HG02642 (cell line): ENCODE results near the gene IQGAP2.

Experiments
- ATAC-seq: cut with Tn5 transposase; IDR thresholded peaks from one replicate; pipeline ENCODE4 v1.9.1; 2021; ENCODE audit warnings: mild to moderate bottlenecking; ENCODE audit not compliant: unreplicated experiment, poor library complexity

Gene IQGAP2

DNA sequence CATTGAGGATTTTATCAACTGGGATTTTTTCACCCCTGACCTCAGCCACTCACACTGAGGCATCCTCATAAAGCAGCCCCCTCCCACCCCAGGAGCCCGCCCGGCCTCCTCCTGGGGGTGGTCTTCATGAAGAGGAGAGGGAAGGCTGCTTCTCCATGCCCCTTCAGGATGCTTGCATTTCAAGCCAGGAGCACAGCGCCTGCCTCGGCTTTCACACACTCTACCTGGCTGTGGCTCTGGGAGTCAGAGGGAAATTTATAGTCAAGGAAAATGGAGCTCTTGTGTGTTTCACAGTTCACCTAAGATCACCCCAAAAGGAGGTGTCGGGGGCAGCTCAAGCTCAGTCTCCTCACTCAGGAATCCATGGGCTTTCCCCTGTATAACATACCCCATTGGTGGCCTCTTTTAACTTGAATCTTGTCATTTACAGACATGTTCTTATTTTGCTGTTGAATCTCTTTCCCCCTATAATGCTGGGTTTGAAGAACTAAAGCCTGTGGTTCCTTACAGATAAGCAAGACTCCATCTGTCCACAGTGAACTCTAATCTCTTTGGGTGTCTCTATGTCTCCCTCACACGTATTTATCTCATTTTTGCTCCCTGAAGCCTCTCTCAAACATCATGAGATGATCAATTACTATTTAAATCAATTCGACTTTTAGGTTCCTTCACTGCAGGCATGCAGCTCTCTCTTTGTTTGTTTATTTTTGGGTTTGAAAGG lies 22.6 kb upstream of the IQGAP2 start:
- ATAC-seq: no peak

- no peak for ATAC-seq
Measured at GRCh38 chr5:76383126-76383832, 19.8 kb upstream of the IQGAP2 start.

DNA sequence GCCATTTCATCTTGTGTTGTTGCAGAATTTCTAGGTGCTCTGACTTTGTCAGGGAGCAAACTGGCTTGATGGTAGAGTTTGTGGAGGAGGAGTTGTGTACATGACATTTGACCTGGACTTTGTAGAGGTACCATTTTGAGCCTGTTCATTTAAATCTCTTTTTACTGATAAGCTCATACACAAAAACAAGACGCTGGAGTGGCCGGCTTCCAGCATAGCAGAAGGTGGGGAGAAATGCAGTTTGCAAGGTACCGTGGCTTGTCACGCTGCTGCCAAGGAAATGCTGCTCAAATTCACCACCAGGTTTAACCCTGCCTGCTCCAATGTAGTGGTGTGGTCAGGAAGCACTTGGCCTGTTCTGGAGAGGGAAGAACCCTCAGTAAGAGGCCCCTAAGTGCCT lies 18.9 kb upstream of the IQGAP2 start:
- no peak for ATAC-seq

DNA sequence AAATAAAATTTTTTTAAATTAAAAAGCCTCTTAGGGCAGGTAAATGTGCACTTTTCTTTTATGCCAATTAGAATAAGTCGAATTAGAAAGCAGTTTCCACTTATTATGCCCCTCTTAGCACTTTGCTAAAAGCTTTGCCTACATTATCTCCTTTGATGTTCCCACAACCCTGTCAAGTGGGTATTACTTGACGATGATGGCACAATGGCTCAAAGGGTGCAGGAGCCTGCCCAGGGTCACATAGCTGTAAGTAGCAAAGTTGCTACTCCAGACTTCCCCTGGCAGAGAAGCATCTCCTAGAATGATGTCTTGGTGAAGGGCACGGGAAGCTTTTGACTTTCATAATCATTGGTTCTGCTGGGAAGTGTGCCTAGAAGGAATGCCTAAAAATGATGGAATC lies 18.4 kb upstream of the IQGAP2 start:
- ATAC-seq: no peak

DNA sequence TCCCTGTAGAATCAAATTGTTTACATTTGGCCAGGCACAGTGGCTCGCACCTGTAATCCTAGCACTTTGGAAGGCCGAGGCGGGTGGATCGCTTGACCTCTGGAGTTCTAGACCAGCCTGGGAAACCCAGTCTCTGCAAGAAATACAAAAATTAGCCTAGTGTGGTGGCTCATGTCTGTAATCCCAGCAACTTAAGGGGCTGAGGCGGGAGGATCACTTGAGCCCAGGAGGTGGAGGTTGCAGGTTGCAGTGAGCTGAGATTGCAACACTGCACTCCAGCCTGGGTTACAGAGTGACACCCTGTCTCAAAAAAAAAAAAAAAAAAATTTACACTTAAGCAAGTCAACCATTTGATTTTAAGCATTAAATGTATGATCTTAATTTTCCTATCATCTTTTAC lies 17.5 kb upstream of the IQGAP2 start:
- ATAC-seq: no peak

GRCh38 chr5:76386360-76386759 lies 16.7 kb upstream of the IQGAP2 start:
- ATAC-seq: no peak

DNA sequence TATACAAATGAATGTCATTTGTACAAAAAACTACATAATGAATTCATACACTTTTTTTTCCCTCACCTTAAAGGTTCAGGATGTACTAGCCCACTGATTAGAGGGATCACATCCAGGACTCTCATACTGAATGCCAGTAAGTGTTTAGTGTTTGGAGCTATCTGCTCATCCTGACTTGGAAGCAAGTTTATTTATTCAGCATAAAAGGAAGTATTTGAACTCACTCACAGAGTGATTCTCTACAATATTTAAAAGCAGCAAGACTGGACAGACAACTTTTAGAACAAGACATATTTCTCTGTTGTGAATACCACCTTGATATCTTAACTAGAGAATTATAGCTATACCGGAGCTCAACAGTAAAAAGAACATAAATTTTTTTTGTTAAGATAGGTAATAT lies 14.8 kb upstream of the IQGAP2 start:
- ATAC-seq: no peak

DNA sequence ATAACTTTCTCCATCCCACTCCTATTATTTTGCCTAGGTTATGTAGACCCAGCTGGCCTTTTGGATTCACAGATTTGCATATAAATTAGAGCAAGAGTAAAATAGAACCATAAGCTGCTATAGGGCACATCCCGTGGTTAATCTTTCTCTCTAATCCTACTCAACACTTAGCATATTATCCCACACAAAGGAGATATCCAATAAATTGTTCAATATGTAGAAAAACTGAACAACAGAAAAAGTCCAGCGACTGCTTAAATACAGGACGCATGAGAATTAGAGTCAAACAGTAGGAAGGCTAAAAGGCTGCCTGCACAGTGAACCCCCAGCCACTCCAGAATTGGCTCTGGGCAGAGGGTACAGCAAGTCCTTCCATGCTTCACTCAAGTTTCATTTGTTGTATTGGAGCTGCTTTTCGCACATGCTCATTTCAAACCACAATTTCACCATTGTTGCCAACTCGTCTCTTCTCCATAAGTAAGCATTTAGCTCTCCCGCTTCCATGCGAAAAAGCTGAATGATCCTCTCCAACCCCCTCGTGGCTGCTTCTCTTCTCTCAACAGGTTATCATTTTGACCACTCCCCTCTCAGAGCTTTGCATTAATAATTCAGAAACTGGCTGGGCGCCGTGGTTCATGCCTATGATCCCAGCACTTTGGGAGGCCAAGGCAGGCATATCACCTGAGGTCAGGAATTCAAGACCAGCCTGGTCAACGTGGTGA lies 14.1 kb upstream of the IQGAP2 start:
- no peak for ATAC-seq

DNA sequence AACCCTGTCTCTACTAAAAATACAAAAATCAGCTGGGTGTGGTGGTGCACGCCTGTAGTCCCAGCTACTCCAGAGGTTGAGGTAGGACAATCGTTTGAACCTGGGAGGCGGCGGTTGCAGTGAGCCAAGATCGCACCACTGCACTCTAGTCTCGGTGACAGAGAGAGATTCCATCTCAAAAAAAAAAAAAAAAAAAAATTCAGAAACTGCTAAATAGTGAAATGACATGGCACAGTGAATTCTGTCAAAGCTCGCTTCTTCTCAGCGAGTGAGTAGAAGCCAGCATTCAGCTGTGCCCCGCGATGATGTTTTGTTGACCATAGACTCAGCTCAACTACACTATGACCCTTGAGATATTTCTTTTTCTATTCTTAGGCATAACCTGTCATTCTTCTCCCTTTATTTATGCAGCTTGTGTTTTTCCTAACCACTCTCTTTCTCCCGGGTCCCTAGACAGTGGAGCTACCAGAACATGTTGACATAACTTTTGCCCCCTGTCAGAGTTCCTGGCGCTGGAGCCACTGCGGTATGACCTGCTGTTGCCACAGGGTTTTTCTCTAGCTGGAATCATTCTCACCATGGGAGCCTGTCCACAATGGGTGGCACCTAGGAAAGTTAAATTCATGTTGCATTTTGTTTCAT lies 13.5 kb upstream of the IQGAP2 start:
- no peak for ATAC-seq

DNA sequence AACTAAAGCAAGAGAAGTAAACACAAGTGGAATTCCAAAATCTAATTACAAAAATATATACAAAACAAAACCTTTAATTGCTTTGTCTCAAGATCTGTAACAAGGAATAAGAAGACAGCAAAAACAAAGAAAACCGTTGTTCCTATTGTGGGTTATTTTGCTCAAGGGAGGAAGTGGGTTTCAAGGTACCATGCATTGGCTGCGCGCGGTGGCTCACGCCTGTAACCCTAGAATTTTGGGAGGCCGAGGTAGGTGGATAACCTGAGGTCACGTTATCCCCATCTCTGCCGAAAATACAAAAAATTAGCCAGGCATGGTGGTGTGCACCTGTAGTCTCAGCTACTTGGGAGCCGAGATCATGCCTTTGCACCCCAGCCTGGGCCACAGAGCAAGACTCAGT lies 12.1 kb upstream of the IQGAP2 start:
- ATAC-seq: no peak

DNA sequence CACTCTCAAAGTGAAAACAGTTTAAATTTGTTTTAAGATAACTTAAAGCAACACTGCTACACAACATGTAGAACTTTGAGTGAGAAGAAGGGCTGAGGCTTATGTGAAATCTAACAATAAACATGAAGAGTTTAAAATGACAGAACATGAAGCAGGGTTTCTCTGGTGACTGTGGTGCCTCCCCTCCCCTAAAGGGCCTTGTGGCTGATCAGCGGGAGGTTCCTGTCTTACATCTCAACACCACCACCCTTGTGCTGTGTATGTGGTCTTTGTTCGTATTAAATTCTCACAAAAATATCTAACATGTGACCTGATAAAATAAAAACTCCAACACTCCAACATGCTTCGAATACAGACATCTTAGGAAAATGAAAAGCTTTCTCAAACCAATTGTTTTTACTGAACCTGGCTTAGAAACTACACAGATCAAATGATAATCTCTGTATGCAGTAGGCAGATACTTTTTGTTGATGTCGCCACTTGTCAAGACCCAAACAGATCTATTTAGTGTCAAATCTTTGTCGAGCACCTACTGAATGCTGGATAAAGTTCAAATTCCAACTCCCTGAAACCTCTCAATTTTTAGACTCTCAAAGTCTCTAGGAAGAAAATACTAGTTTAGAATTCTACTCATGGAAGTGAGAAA lies 9.9 kb upstream of the IQGAP2 start:
- no peak for ATAC-seq

DNA sequence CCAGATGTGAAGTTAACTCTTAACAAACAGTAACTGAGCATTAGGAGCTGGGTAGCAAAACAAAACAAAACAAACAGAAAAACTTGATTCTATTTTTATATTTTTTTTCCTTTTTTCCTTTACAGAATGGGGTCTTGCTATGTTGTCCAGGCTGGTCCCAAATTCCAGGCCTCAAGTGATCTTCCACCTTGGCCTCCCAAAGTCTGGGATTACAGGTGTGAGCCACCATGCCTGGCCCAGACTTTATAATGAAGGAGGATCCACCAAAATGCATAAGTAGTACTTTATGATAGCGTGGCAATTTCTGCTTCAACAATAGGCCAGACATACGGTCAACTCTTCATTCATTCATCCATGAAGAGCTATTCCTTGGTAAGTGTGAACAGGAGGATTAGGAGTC lies 5.9 kb upstream of the IQGAP2 start:
- no peak for ATAC-seq

DNA sequence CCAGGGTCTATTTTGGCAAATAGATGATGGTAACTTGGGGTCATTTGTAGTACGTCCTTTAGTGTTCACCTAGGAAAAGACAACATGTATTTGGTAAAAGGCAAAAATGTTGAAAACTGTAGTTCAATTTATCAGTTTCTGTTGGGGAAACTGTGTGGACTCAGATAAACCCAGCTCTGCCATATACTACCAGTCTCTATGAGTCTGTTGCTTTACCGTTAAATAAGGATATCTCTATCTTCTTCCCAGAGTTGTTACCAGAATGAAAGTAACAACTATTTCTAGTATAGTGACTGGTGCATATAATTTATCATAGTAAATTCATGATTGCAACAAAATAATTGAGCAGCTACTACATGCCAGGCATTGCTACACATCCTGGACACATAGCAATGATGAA lies 3.8 kb upstream of the IQGAP2 start:
- no peak for ATAC-seq

- no peak for ATAC-seq
Measured at GRCh38 chr5:76400466-76400865, 2.6 kb upstream of the IQGAP2 start.

DNA sequence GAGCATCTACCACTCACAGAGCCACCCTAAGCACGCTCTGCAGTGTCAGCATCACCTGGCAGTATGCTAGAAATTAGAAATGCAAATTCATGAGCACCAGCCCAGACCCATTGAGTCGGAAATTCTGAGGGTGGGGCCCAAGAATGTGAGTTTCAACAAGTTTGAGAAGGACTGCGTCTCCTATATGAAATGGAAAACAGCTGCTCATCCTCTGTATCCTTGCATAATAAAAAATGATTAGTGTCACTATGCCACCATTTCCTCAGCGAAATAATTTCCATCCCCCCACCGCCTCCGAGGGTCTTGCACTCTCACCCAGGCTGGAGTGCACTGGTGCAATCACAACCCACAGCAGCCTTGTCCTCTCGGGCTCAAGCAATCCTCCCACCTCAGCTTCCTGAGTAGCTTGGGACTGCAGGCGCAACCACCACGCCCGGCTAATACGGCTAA lies 1.3 kb upstream of the IQGAP2 start:
- ATAC-seq: peak; percentile 31

GRCh38 chr5:76402251-76402885 lies 717 bp upstream of the IQGAP2 start:
- peak; percentile 41 for ATAC-seq

DNA sequence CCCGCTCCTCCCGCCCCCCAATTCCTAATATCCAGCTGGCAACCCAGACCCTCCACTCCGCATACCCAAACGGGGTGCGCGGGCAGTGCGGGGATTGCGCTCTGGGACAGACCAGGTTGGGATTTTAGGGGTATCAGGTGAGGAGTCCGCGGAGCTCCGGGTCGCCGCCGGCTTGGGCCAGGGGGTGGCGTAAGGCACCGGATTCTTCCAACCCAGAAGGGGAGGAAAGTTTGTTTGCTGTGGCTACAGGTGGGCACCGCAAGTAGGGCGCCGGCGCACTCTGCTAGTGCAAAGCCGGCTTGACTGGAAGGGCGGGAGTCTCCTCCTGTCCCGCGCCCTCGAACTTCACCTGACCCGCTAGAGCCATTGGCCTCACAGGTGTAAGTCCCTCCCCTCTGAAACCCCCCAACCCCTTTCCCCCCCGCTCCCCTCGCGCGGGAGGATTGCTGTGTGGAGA lies 709 bp downstream of the IQGAP2 start:
- peak; percentile 32 for ATAC-seq

GRCh38 chr5:76404223-76405211 lies 1.4 kb downstream of the IQGAP2 start:
- peak; percentile 21 for ATAC-seq

DNA sequence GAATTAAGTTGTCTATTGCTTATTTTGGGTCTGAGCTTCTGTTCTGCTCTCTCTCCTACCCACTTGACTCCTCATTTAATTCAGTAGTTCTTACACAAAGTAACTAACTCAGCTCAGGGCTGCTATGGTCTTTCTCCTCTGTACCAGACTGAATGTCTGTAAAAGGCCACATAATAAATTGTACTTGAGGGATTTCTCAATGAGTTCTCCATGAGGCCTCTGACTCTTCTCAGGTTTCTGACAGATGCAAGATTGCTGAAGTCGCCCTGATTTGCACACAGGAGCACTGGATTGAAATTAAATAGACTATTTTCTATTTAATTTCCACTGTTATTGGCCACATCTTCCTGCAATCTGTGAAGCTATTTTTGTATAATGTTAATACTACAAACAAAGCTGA lies 2.9 kb downstream of the IQGAP2 start:
- no peak for ATAC-seq
